Measurements from ENCODE around the gene TRIOBP. TPM values are rescaled to one million over a fixed set of nuclear protein-coding genes. Genes with fewer than 3 reads are reported as not detected.
"Not testable (repeated sequence)": the region's sequence is repeated elsewhere in the genome, so short reads cannot be mapped to it uniquely, and the experiment has no call there.

Gene TRIOBP
- total and polyA plus RNA-seq, 9 donors, result 36.4 to 61.5 (median 52.4) TPM

DNA sequence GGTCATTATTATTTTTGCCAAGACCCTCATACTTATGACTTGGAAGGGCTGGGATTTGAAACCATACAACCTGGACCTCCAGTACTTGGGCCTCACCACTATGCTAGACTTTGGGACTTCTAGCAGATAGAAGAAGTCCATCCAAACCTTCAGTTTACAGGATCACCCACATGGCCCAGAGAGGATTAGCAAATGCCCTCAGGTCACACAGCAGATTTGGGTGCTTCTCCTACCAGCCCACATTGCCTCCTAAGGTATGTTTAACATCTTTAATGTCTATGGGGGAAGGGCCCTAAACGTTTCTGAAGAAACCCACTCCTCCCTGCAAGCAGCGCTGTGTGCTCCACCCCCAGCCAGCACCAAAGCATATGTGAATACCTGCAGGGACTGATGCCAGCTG is 93.4 kb downstream of the TRIOBP start:
- Histone ChIP-seq H3K4me1 (ENCODE audit: control insufficient read depth, insufficient read depth, low read length) (peaks cover under 1% of the 10 kb centered on the region), H3K27me3 (ENCODE audit: control insufficient read depth, insufficient read depth, low read length) (no peaks in the 10 kb centered on the region), H3K36me3 (ENCODE audit: control insufficient read depth, insufficient read depth, low read length) (no peaks in the 10 kb centered on the region), H3K4me3 (ENCODE audit: low read length) (no peak overlapping the region), H3K27ac (ENCODE audit: low read length) (no peak overlapping the region), H3K9me3 (replicated peaks; ENCODE audit: control insufficient read depth, low read depth, low read length) (no peaks in the 10 kb centered on the region)
- WGBS (ENCODE audit: insufficient coverage), result no CpG with 5 or more reads among the region's 2 CpGs
- DNase-seq, result no peak

DNA sequence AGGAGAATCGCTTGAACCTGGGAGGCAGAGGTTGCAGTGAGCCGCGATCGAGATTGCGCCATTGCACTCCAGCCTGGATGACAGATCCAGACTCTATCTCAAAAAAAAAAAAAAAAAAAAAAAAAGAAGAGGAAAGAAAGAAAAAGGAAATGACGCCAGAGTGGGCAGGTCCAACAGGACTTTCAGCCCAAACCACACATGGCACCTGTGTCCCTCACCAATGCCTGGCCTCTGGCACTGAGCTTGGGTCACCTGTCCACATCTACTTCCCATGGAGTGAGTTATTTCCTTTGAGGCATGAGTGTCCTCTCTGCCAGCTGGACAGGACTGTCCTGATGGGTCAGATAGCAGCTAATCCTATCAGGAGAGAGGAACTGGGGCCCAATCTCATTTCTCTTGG is 95.6 kb downstream of the TRIOBP start:
- DNase-seq, result no peak
- Histone ChIP-seq H3K9me3 (replicated peaks; ENCODE audit: control insufficient read depth, low read depth, low read length) (no peaks in the 10 kb centered on the region), H3K4me3 (ENCODE audit: low read length) (no peak overlapping the region), H3K36me3 (ENCODE audit: control insufficient read depth, insufficient read depth, low read length) (no peaks in the 10 kb centered on the region), H3K27ac (ENCODE audit: low read length) (no peak overlapping the region), H3K27me3 (ENCODE audit: control insufficient read depth, insufficient read depth, low read length) (no peaks in the 10 kb centered on the region), H3K4me1 (ENCODE audit: control insufficient read depth, insufficient read depth, low read length) (no peaks in the 10 kb centered on the region)
- WGBS (ENCODE audit: insufficient coverage), result no CpG with 5 or more reads among the region's 6 CpGs

DNA sequence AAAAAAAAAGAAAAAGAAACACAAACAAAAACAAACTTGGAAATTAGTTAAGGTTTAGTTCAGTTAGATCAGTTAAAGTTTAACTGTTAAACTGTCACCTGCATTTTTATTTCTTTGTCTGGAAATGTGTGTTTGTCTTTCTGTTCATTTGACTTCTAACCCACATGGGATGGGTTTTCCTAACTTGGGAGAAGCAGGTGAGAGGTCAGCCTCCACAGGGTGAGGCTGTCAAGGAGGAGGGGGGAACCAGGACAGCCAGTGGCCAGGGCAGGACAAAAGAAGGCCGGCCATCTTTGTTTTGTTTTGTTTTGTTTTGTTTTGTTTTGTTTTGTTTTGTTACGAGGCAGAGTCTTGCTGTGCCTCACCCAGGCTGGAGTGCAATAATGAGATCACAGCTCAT is 97.5 kb downstream of the TRIOBP start:
- Histone ChIP-seq H3K4me1 (ENCODE audit: control insufficient read depth, insufficient read depth, low read length) (no peaks in the 10 kb centered on the region), H3K36me3 (ENCODE audit: control insufficient read depth, insufficient read depth, low read length) (no peaks in the 10 kb centered on the region), H3K27ac (ENCODE audit: low read length) (no peak overlapping the region), H3K4me3 (ENCODE audit: low read length) (no peak overlapping the region), H3K9me3 (replicated peaks; ENCODE audit: control insufficient read depth, low read depth, low read length) (no peaks in the 10 kb centered on the region), H3K27me3 (ENCODE audit: control insufficient read depth, insufficient read depth, low read length) (no peaks in the 10 kb centered on the region)
- no peak for DNase-seq
- 60% methylated on average over 2 of the region's 2 CpGs for WGBS (ENCODE audit: insufficient coverage)

- Histone ChIP-seq H3K27ac (ENCODE audit: low read length) (no peak overlapping the region), H3K9me3 (replicated peaks; ENCODE audit: control insufficient read depth, low read depth, low read length) (no peaks in the 10 kb centered on the region), H3K36me3 (ENCODE audit: control insufficient read depth, insufficient read depth, low read length) (no peaks in the 10 kb centered on the region), H3K27me3 (ENCODE audit: control insufficient read depth, insufficient read depth, low read length) (no peaks in the 10 kb centered on the region), H3K4me3 (ENCODE audit: low read length) (no peak overlapping the region), H3K4me1 (ENCODE audit: control insufficient read depth, insufficient read depth, low read length) (no peaks in the 10 kb centered on the region)
- 0% methylated on average over 1 of the region's 3 CpGs for WGBS (ENCODE audit: insufficient coverage)
- no peak for DNase-seq
Observed at GRCh38 chr22:37796079-37796478, 99.2 kb downstream of the TRIOBP start.

DNA sequence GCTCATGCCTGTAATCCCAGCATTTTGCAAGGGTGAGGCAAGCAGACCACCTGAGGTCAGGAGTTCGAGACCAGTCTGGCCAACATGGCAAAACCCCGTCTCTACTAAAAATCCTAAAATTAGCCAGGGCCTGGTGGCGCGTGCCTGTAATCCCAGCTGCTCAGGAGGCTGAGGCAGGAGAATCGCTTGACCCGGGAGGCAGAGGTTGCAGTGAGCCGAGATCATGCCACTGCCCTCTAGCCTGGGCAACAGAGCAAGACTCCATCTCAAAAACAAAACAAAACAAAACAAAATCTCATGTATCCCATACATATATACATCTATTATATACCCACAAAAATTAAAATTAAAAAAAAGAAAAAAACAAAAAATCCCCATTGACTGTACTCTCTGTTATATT is 100.4 kb downstream of the TRIOBP start:
- not testable (repeated sequence) for H3K9me3 ChIP-seq (replicated peaks; ENCODE audit: control insufficient read depth, low read depth, low read length); H3K4me1 ChIP-seq (ENCODE audit: control insufficient read depth, insufficient read depth, low read length); H3K4me3 ChIP-seq (ENCODE audit: low read length); DNase-seq; H3K27ac ChIP-seq (ENCODE audit: low read length); H3K36me3 ChIP-seq (ENCODE audit: control insufficient read depth, insufficient read depth, low read length); H3K27me3 ChIP-seq (ENCODE audit: control insufficient read depth, insufficient read depth, low read length)
- WGBS (ENCODE audit: insufficient coverage), result 95% methylated on average over 4 of the region's 7 CpGs

GRCh38 chr22:37797874-37798500 is 101.1 kb downstream of the TRIOBP start:
- no peak overlapping the region for H3K4me3 ChIP-seq (ENCODE audit: low read length)
- H3K27ac ChIP-seq (ENCODE audit: low read length), result no peak overlapping the region
- DNase-seq, result no peak
- H3K9me3 ChIP-seq (replicated peaks; ENCODE audit: control insufficient read depth, low read depth, low read length), result no peaks in the 10 kb centered on the region
- peaks cover 10% of the 10 kb centered on the region for H3K4me1 ChIP-seq (ENCODE audit: control insufficient read depth, insufficient read depth, low read length)
- H3K27me3 ChIP-seq (ENCODE audit: control insufficient read depth, insufficient read depth, low read length), result peaks cover 2% of the 10 kb centered on the region
- no peaks in the 10 kb centered on the region for H3K36me3 ChIP-seq (ENCODE audit: control insufficient read depth, insufficient read depth, low read length)
- 44% methylated on average over 9 of the region's 14 CpGs for WGBS (ENCODE audit: insufficient coverage)

DNA sequence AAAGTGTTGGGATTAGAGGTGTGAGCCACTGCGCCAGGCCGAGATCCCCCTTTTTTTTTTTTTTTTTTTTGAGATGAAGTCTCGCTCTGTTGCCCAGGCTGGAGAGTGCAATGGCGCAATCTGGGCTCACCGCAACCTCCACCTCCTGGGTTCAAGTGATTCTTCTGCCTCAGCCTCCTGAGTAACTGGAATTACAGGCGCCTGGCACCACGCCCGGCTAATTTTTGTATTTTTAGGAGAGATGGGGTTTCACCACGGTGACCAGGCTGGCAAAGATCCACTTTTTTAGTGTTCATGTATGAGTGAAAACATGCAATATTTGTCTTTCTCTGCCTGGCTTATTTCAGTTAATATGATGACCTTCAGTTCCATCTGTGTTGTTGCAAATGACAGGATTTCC is 103.1 kb downstream of the TRIOBP start:
- not testable (repeated sequence) for H3K9me3 ChIP-seq (replicated peaks; ENCODE audit: control insufficient read depth, low read depth, low read length); H3K27ac ChIP-seq (ENCODE audit: low read length); H3K36me3 ChIP-seq (ENCODE audit: control insufficient read depth, insufficient read depth, low read length); H3K4me3 ChIP-seq (ENCODE audit: low read length); DNase-seq
- H3K27me3 ChIP-seq (ENCODE audit: control insufficient read depth, insufficient read depth, low read length), result peaks cover 12% of the 10 kb centered on the region
- 100% methylated on average over 2 of the region's 9 CpGs for WGBS (ENCODE audit: insufficient coverage)
- peaks cover 28% of the 10 kb centered on the region for H3K4me1 ChIP-seq (ENCODE audit: control insufficient read depth, insufficient read depth, low read length)

DNA sequence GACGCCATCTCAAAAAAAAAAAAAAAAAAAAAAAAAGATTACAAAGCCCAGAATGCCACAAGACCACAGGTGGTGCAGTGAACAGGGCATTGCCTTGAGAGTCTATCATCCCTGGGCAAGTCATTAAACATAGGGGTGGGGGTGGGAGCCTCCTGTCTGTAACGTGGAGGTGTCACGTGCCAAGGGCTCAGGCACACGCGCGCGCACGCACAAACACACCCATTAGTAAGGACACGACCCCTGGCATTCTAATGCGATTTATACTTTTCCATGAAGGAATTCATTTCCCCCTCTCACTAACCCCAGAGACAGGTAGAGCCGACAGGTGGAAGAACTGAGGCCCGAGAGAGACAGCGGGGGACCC is 105.1 kb downstream of the TRIOBP start:
- Histone ChIP-seq H3K36me3 (ENCODE audit: control insufficient read depth, insufficient read depth, low read length) (no peaks in the 10 kb centered on the region), H3K27me3 (ENCODE audit: control insufficient read depth, insufficient read depth, low read length) (peaks cover 12% of the 10 kb centered on the region), H3K4me1 (ENCODE audit: control insufficient read depth, insufficient read depth, low read length) (peaks cover 36% of the 10 kb centered on the region), H3K9me3 (replicated peaks; ENCODE audit: control insufficient read depth, low read depth, low read length) (no peaks in the 10 kb centered on the region), H3K27ac (ENCODE audit: low read length) (no peak overlapping the region), H3K4me3 (ENCODE audit: low read length) (peak overlapping the region; percentile 77)
- 3% methylated on average over 5 of the region's 13 CpGs for WGBS (ENCODE audit: insufficient coverage)
- no peak for DNase-seq

DNA sequence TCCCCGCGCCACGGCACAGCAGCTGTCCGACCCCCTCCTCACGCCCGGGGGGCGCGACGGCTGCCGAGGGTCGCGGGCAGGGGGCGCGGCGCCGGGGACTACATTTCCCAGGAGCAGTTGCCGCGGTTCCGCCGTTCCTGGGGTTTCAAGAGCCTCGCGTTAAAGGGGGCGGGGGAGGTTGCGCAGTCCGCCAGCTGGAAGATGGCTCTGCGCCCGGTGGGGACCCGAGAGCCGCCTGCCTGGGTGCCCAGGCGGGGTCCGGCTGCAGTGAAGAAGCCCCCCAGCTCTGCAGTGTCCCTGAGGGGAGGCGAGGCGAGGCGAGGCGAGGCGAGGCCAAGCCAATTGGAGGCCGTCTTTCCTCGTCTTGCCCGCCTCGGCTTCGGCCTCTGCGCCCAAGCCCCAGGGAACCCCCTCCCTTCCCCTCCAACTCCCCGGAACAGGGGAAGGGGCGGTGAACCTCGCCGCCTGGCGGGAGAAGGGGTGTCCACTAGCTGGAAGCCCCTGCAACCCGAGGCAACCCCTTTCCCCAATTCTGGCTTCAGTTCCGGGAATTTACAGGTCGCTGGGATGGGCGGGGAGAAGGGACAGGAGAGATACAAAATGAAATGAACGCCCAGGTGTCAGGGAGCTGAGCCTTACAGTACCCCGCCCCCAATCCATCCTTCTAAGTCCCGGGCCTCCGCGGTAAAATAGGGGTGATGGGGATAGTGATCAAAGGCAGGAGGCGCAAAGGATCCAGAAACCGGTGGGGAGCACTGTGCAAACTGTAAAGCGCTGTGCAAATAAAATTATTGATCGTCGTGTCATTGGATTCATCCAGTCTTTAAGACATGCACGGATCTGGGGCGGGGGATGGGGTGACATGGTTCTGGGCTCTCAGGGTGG is 105.7 kb downstream of the TRIOBP start:
- peak; percentile 85 for DNase-seq
- no peak overlapping the region for H3K27ac ChIP-seq (ENCODE audit: low read length)
- WGBS (ENCODE audit: insufficient coverage), result 3% methylated on average over 47 of the region's 63 CpGs

GRCh38 chr22:37803195-37803638 is 106.4 kb downstream of the TRIOBP start:
- Histone ChIP-seq H3K27ac (ENCODE audit: low read length) (no peak overlapping the region), H3K27me3 (ENCODE audit: control insufficient read depth, insufficient read depth, low read length) (peaks cover 14% of the 10 kb centered on the region), H3K4me1 (ENCODE audit: control insufficient read depth, insufficient read depth, low read length) (peaks cover 44% of the 10 kb centered on the region), H3K4me3 (ENCODE audit: low read length) (no peak overlapping the region), H3K36me3 (ENCODE audit: control insufficient read depth, insufficient read depth, low read length) (no peaks in the 10 kb centered on the region), H3K9me3 (replicated peaks; ENCODE audit: control insufficient read depth, low read depth, low read length) (no peaks in the 10 kb centered on the region)
- 36% methylated on average over 13 of the region's 16 CpGs for WGBS (ENCODE audit: insufficient coverage)
- no peak for DNase-seq

More for the DNA sequence above, 105.7 kb downstream of the TRIOBP start:
- no peaks in the 10 kb centered on the region for H3K36me3 ChIP-seq (ENCODE audit: control insufficient read depth, insufficient read depth, low read length)
- peak overlapping the region; percentile 77 for H3K4me3 ChIP-seq (ENCODE audit: low read length)
- H3K27me3 ChIP-seq (ENCODE audit: control insufficient read depth, insufficient read depth, low read length), result peaks cover 14% of the 10 kb centered on the region
- H3K9me3 ChIP-seq (replicated peaks; ENCODE audit: control insufficient read depth, low read depth, low read length), result no peaks in the 10 kb centered on the region
- H3K4me1 ChIP-seq (ENCODE audit: control insufficient read depth, insufficient read depth, low read length), result peaks cover 39% of the 10 kb centered on the region
